ENCODE data around the gene DCAF15.
A peak's percentile ranks its signal among the peaks of the same experiment; 100 is the strongest.

Gene DCAF15

DNA sequence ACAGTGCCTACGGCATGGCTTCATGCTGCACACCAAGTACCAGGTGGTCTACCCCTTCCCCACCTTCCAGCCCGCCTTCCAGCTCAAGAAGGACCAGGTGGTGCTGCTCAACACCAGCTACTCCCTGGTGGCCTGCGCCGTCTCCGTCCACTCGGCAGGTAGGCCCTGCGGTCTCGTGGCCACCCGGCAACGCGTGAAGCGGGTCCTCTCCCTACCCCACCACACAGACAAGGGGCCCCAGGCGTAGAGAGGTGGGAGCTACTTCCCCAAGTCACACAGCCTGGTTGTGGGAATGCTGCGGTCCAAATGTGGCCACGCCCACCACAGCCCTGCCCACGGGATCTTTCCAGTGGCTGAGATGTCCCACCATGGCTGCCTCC, 4.0 kb downstream of the DCAF15 start:
- TF ChIP-seq, protein P1, sequence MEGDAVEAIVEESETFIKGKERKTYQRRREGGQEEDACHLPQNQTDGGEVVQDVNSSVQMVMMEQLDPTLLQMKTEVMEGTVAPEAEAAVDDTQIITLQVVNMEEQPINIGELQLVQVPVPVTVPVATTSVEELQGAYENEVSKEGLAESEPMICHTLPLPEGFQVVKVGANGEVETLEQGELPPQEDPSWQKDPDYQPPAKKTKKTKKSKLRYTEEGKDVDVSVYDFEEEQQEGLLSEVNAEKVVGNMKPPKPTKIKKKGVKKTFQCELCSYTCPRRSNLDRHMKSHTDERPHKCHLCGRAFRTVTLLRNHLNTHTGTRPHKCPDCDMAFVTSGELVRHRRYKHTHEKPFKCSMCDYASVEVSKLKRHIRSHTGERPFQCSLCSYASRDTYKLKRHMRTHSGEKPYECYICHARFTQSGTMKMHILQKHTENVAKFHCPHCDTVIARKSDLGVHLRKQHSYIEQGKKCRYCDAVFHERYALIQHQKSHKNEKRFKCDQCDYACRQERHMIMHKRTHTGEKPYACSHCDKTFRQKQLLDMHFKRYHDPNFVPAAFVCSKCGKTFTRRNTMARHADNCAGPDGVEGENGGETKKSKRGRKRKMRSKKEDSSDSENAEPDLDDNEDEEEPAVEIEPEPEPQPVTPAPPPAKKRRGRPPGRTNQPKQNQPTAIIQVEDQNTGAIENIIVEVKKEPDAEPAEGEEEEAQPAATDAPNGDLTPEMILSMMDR (IDR thresholded peaks at IDR 0.05; ENCODE audit: control extremely low read depth, extremely low read depth, low read depth, missing control alignments), result no peak
- DNase-seq (ENCODE audit: extremely low spot score), result no peak
- CTCF ChIA-PET, result interaction anchor here (0.9 to 1.7 kb wide), 2 partner anchors 76 to 102 kb away, joined by 3 to 6 read pairs; no protein-coding TSS in a partner anchor
- POLR2A ChIA-PET, result no interaction called here

DNA sequence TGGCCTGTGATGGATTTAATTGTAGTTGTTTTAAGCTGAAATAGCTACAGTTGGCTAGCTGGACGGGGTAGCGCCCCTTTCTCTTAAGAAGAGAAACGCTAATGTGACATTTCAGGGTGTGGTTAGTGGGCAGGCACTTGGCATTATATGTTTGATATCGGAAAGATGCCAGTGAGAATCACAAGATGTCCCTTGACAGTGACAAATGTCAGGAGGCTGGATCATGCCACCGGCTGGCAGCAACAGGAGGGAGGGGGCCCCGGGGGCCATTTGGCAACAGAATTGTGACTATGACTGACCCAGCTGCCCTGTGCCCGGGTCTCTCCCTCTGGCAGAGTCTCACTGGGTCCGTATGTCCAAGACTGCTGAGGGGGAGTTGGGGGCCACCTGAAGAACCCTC, 4.7 kb downstream of the DCAF15 start:
- TF ChIP-seq, protein P1 (IDR thresholded peaks at IDR 0.05; ENCODE audit: control extremely low read depth, extremely low read depth, low read depth, missing control alignments), result no peak
- ChIA-PET CTCF (interaction anchor here (0.9 to 1.7 kb wide), 2 partner anchors 76 to 102 kb away, joined by 3 to 6 read pairs; no protein-coding TSS in a partner anchor), POLR2A (no interaction called here)
- DNase-seq (ENCODE audit: extremely low spot score), result no peak

DNA sequence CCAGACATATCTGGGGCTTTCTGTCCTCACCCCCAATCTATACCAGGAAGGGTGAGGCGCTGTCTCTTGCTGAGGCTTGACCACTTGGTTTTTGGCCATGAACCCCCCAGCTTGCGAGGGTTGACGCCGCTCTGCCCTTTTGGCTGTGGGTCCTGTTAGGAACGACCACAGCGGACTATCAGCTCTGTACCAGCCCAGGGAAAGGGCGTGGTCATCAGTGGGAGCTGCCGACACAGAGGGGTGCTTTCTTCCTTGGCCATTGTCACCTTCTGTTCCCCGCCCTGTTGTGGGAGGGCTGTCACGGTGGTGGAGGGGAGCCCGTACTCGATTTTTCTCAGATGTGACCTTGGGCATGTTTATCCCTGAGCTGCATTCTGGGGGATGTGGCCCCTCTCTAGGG, 5.7 kb downstream of the DCAF15 start:
- TF ChIP-seq, protein P1 (IDR thresholded peaks at IDR 0.05; ENCODE audit: control extremely low read depth, extremely low read depth, low read depth, missing control alignments), result no peak
- POLR2A ChIA-PET, result no interaction called here
- no peak for DNase-seq (ENCODE audit: extremely low spot score)
- CTCF ChIA-PET, result interaction anchor here (1.1 kb wide), 1 partner anchor 85 kb away, joined by 3 read pairs; no protein-coding TSS in a partner anchor

DNA sequence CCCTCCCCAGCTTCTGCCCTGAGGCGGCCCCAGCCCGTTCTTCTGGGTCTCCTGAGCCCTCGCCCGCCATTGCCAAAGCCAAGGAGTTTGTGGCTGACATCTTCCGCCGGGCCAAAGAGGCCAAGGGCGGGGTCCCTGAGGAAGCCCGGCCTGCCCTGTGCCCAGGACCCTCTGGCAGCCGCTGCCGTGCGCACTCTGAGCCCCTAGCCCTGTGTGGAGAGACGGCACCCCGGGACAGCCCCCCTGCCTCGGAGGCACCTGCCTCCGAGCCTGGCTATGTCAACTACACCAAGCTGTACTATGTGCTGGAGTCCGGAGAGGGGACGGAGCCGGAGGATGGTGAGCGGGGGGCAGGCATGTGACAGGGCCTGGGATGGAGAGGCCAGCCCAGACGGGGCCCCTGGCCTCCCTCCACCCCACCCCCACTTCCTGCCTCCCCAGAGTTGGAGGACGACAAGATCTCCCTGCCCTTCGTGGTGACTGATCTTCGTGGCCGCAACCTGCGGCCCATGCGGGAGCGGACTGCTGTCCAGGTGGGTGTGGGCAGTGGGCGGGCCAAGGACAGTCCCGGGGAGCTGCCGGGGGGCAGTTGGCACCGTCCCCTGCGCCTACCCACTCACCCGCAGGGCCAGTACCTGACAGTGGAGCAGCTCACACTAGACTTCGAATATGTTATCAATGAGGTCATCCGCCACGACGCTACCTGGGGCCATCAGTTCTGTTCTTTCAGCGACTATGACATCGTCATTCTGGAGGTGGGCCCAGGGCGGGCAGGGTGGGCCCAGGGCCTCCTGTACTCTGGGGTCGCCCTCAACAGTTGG, 7.0 kb downstream of the DCAF15 start:
- POLR2A ChIA-PET, result no interaction called here

GRCh38 chr19:13959962-13960862, 7.9 kb downstream of the DCAF15 start:
- TF ChIP-seq, protein P1 (IDR thresholded peaks at IDR 0.05; ENCODE audit: control extremely low read depth, extremely low read depth, low read depth, missing control alignments), result peak; percentile 25
- ChIA-PET CTCF (interaction anchor here (1.0 to 1.5 kb wide), 5 partner anchors 7 to 32 kb away, joined by 3 to 4 read pairs (median 3); no protein-coding TSS in a partner anchor), POLR2A (no interaction called here)
- no peak for DNase-seq (ENCODE audit: extremely low spot score)

More for the DNA sequence above, 7.0 kb downstream of the DCAF15 start:
- no peak for DNase-seq (ENCODE audit: extremely low spot score)
- TF ChIP-seq, protein P1 (IDR thresholded peaks at IDR 0.05; ENCODE audit: control extremely low read depth, extremely low read depth, low read depth, missing control alignments), result no peak
- CTCF ChIA-PET, result interaction anchor here (0.6 to 1.5 kb wide), 3 partner anchors 24 to 83 kb away, joined by 3 read pairs; no protein-coding TSS in a partner anchor
